Coronary artery (tissue), 2 donors: ENCODE results near the gene PCDHA12.

Experiments used
- DNase-seq: peaks from one replicate; pipeline ENCODE4 v3.0.0-alpha.2; 2017; ENCODE audit warnings: low spot score
- H3K27ac ChIP-seq, 2 donors: fragments of 200-600 bp; sonication (generic); one replicate each; pipeline ENCODE4 v1.5.1; 2016 to 2019
- H3K4me3 ChIP-seq: fragments of 200-600 bp; sonication (generic); 2 replicates; pipeline ENCODE4 v1.5.1; 2016; ENCODE audit warnings: mild to moderate bottlenecking, moderate library complexity
- CTCF ChIP-seq: fragments of 200-600 bp; sonication (generic); IDR thresholded peaks from one replicate; pipeline ENCODE4 v1.5.1; 2019; ENCODE audit warnings: antibody characterized with exemption

PCDHA12 gene

GRCh38 chr5:140925806-140926442, 50.8 kb downstream of the PCDHA12 start, which contains the start of gene PCDHAC1:
PCDHAC1 (plus strand) TSS chr5:140926299; CDS start chr5:140926893, 594 bp downstream.
- peak within 1 kb of the TSS; percentile 75 for H3K4me3 ChIP-seq
- DNase-seq = no peak
- peak within 1 kb of the TSS in 1 of 2 donors; percentile 36 for H3K27ac ChIP-seq
- TF ChIP-seq CTCF = no peak

- Histone ChIP-seq H3K4me3 (peak overlapping the region; percentile 75), H3K27ac (peak overlapping the region in 1 of 2 donors; percentile 36)
- TF ChIP-seq CTCF = peak; percentile 67
- peak; percentile 83 for DNase-seq
Measured at GRCh38 chr5:140926443-140927227, 51.5 kb downstream of the PCDHA12 start.

GRCh38 chr5:140927228-140927573, 52.1 kb downstream of the PCDHA12 start:
- H3K4me3 ChIP-seq = peak overlapping the region; percentile 75
- TF ChIP-seq CTCF = no peak
- peak overlapping the region in 1 of 2 donors; percentile 36 for H3K27ac ChIP-seq
- no peak for DNase-seq
